HK-2 (cell line): ENCODE data around the gene HSD11B2.

Experiments used
- DNase-seq: peaks from one replicate; pipeline ENCODE4 v3.0.0-alpha.2; 2018; ENCODE audit not compliant: unreplicated experiment

HSD11B2 gene

GRCh38 chr16:67396159-67397035, 34.5 kb upstream of the HSD11B2 start:
- DNase-seq = peak; percentile 64

GRCh38 chr16:67397036-67397801, 33.7 kb upstream of the HSD11B2 start:
- no peak for DNase-seq

GRCh38 chr16:67397812-67398545, 32.9 kb upstream of the HSD11B2 start:
- DNase-seq = no peak

GRCh38 chr16:67398546-67399217, 32.2 kb upstream of the HSD11B2 start:
- no peak for DNase-seq

GRCh38 chr16:67399218-67399733, 31.6 kb upstream of the HSD11B2 start:
- no peak for DNase-seq

- no peak for DNase-seq
Observed at GRCh38 chr16:67399749-67400704, 30.9 kb upstream of the HSD11B2 start.

- DNase-seq = no peak
Observed at GRCh38 chr16:67400901-67401300, 30.0 kb upstream of the HSD11B2 start.

GRCh38 chr16:67403976-67404555, 26.9 kb upstream of the HSD11B2 start:
- DNase-seq = no peak

- DNase-seq = no peak
Observed at GRCh38 chr16:67404740-67405226, 26.1 kb upstream of the HSD11B2 start.

GRCh38 chr16:67405336-67405735, 25.6 kb upstream of the HSD11B2 start:
- no peak for DNase-seq

- DNase-seq = no peak
Observed at GRCh38 chr16:67406111-67406971, 24.6 kb upstream of the HSD11B2 start.

- DNase-seq = no peak
Observed at GRCh38 chr16:67407176-67407787, 23.6 kb upstream of the HSD11B2 start.

- DNase-seq = no peak
Observed at GRCh38 chr16:67407788-67408452, 23.0 kb upstream of the HSD11B2 start.

- DNase-seq = no peak
Observed at GRCh38 chr16:67409631-67410030, 21.3 kb upstream of the HSD11B2 start.

GRCh38 chr16:67411339-67411738, 19.6 kb upstream of the HSD11B2 start:
- no peak for DNase-seq

- no peak for DNase-seq
Observed at GRCh38 chr16:67412294-67412693, 18.6 kb upstream of the HSD11B2 start.

GRCh38 chr16:67413978-67414911, 16.7 kb upstream of the HSD11B2 start:
- DNase-seq = no peak
